CD4-positive, alpha-beta memory T cell (primary cell): ENCODE measurements around the gene SAMD4A. TPM values are rescaled to one million over a fixed set of nuclear protein-coding genes. Genes with fewer than 3 reads are reported as not detected.

Experiments
- CTCF ChIA-PET: fragments of 350-600 bp; sonication (Branson Sonifier 250); formaldehyde crosslinking; loops from one replicate; lab custom pipeline; 2021; ENCODE audit warnings: inconsistent platforms; ENCODE audit not compliant: partially characterized antibody; lab: Charles Lee
- POLR2A ChIA-PET: fragments of 350-600 bp; sonication (Branson Sonifier 250); formaldehyde crosslinking; loops from one replicate; lab custom pipeline; 2021; ENCODE audit not compliant: partially characterized antibody; lab: Charles Lee
- DNase-seq, 5 donors: peaks; one replicate each; pipeline versions ENCODE4 v3.0.0 to v3.0.0-alpha.2; 2020 to 2022; ENCODE audit warnings: mixed read lengths in 1 of 5
- H3K27ac ChIP-seq: one replicate; pipeline ENCODE4 v1.7.0; 2013; ENCODE audit warnings: low read depth, low read length
- H3K27me3 ChIP-seq: 2 replicates; pipeline ENCODE4 v1.7.0; 2013; ENCODE audit warnings: mild to moderate bottlenecking, low read length, moderate library complexity; ENCODE audit not compliant: insufficient read depth
- H3K36me3 ChIP-seq: 2 replicates; pipeline ENCODE4 v1.7.0; 2013; ENCODE audit warnings: mild to moderate bottlenecking, low read length, moderate library complexity; ENCODE audit not compliant: insufficient read depth
- H3K4me1 ChIP-seq: 2 replicates; pipeline ENCODE4 v1.7.0; 2013; ENCODE audit warnings: mild to moderate bottlenecking, low read length, moderate library complexity; ENCODE audit not compliant: insufficient read depth
- H3K4me3 ChIP-seq, 2 donors: one replicate each; pipeline ENCODE4 v1.7.0; 2013; ENCODE audit warnings: low read length in 2 of 2, mild to moderate bottlenecking in 1 of 2
- H3K9me3 ChIP-seq, 2 donors: one replicate each; pipeline ENCODE4 v1.7.0; 2013; ENCODE audit warnings: low read length in 2 of 2, control low read depth in 1 of 2; ENCODE audit not compliant: control insufficient read depth in 1 of 2
- H3K27ac Mint-ChIP-seq, 7 donors: one replicate each; pipeline ENCODE4 v1.8.0; 2020 to 2021; ENCODE audit warnings: mixed read lengths in 7 of 7, mild to moderate bottlenecking in 6 of 7, inconsistent platforms in 3 of 7, moderate library complexity in 3 of 7
- H3K27me3 Mint-ChIP-seq, 2 donors: one replicate each; pipeline ENCODE4 v1.8.0; 2020 to 2021; ENCODE audit warnings: mixed read lengths in 2 of 2
- H3K36me3 Mint-ChIP-seq, 2 donors: one replicate each; pipeline ENCODE4 v1.8.0; 2020 to 2021; ENCODE audit warnings: mixed read lengths in 2 of 2, inconsistent platforms in 1 of 2, mild to moderate bottlenecking in 1 of 2
- H3K4me1 Mint-ChIP-seq, 4 donors: one replicate each; pipeline ENCODE4 v1.8.0; 2020 to 2021; ENCODE audit warnings: mixed read lengths in 4 of 4, mild to moderate bottlenecking in 1 of 4
- H3K4me3 Mint-ChIP-seq, 8 donors: one replicate each; pipeline ENCODE4 v1.8.0; 2020 to 2021; ENCODE audit warnings: mixed read lengths in 8 of 8, mild to moderate bottlenecking in 7 of 8, moderate library complexity in 6 of 8, inconsistent platforms in 3 of 8
- H3K9me3 Mint-ChIP-seq, 8 donors: one replicate each; pipeline ENCODE4 v1.8.0; 2020 to 2021; ENCODE audit warnings: mixed read lengths in 8 of 8, mild to moderate bottlenecking in 5 of 8, inconsistent platforms in 3 of 8, moderate library complexity in 1 of 8
- intact Hi-C: fragments of 100-400 bp; cut with micrococcal nuclease; formaldehyde crosslinking; loops from one replicate; pipeline ENCODE4 v1.15.1; 2023
- polyA plus RNA-seq, 2 donors: library from polyadenylated mRNA; unstranded; fragments of 300-500 nt; fragmentation: Illumina TruSeq; gene quantifications; one replicate each; pipeline ENCODE4 v1.2.3, GENCODE V29; 2021
- total RNA-seq, 2 experiments: library from RNA; stranded (reverse); gene quantifications; one replicate each; pipeline ENCODE4 v1.2.3, GENCODE V29; 2021

SAMD4A gene
- total and polyA plus RNA-seq, 4 experiments from 2014 or later = 0.72 to 1.4 (median 0.93) TPM; not detected in 1

- Mint-ChIP-seq H3K4me3 (no peak overlapping the region), H3K36me3 (peaks cover 0 to 3% of the 10 kb centered on the region in 2 donors), H3K9me3 (peaks cover 6 to 52% (median 29%) of the 10 kb centered on the region in 8 donors), H3K4me1 (no peaks in the 10 kb centered on the region), H3K27ac (peak overlapping the region in 1 of 7 donors; percentile 5), H3K27me3 (peaks cover 4 to 7% of the 10 kb centered on the region in 2 donors)
- Histone ChIP-seq H3K27me3 (no peaks in the 10 kb centered on the region), H3K4me3 (no peak overlapping the region), H3K36me3 (no peaks in the 10 kb centered on the region), H3K9me3 (peaks cover 0 to 7% of the 10 kb centered on the region in 2 donors), H3K27ac (no peak overlapping the region), H3K4me1 (no peaks in the 10 kb centered on the region)
- intact Hi-C loops = no loop called here
- ChIA-PET POLR2A (no interaction called here), CTCF (no interaction called here)
- no peak for DNase-seq
These were observed 257.0 kb downstream of the SAMD4A start for GRCh38 chr14:54823757-54824549.

GRCh38 chr14:54828037-54828436 is 261.1 kb downstream of the SAMD4A start:
- Histone ChIP-seq H3K9me3 (peaks cover 0 to 7% of the 10 kb centered on the region in 2 donors), H3K4me3 (no peak overlapping the region), H3K27ac (no peak overlapping the region), H3K27me3 (no peaks in the 10 kb centered on the region), H3K36me3 (no peaks in the 10 kb centered on the region), H3K4me1 (no peaks in the 10 kb centered on the region)
- Mint-ChIP-seq H3K36me3 (peaks cover 6% of the 10 kb centered on the region in 2 donors), H3K4me3 (no peak overlapping the region), H3K27ac (no peak overlapping the region), H3K9me3 (peaks cover 3 to 64% (median 33%) of the 10 kb centered on the region in 8 donors), H3K4me1 (no peaks in the 10 kb centered on the region), H3K27me3 (no peaks in the 10 kb centered on the region)
- no peak for DNase-seq
- intact Hi-C loops = no loop called here
- ChIA-PET CTCF (interaction anchor here (1.0 kb wide), 1 partner anchor 51 kb away, joined by 3 read pairs; no protein-coding TSS in a partner anchor), POLR2A (interaction anchor here (0.9 kb wide), 1 partner anchor 53 kb away, joined by 3 read pairs; no protein-coding TSS in a partner anchor)

- ChIA-PET POLR2A (no interaction called here), CTCF (interaction anchor here (0.6 to 0.7 kb wide), 2 partner anchors 32 to 74 kb away, joined by 3 read pairs; no protein-coding TSS in a partner anchor)
- H3K36me3 Mint-ChIP-seq = peaks cover 5 to 6% of the 10 kb centered on the region in 2 donors
- DNase-seq = no peak
- H3K4me1 ChIP-seq = no peaks in the 10 kb centered on the region
- H3K27me3 Mint-ChIP-seq = no peaks in the 10 kb centered on the region
- H3K9me3 ChIP-seq = no peaks in the 10 kb centered on the region
- no peak overlapping the region for H3K27ac ChIP-seq
- no peaks in the 10 kb centered on the region for H3K36me3 ChIP-seq
- no peaks in the 10 kb centered on the region for H3K4me1 Mint-ChIP-seq
- intact Hi-C loops = no loop called here
- no peak overlapping the region for H3K4me3 ChIP-seq
- H3K27ac Mint-ChIP-seq = no peak overlapping the region
- peaks cover 3 to 49% (median 24%) of the 10 kb centered on the region in 8 donors for H3K9me3 Mint-ChIP-seq
- no peaks in the 10 kb centered on the region for H3K27me3 ChIP-seq
- no peak overlapping the region for H3K4me3 Mint-ChIP-seq
These were observed 262.7 kb downstream of the SAMD4A start for GRCh38 chr14:54829486-54830224.

- no peak overlapping the region for H3K27ac ChIP-seq
- Mint-ChIP-seq H3K9me3 (peaks cover 0 to 41% (median 20%) of the 10 kb centered on the region in 8 donors), H3K27me3 (no peaks in the 10 kb centered on the region), H3K27ac (no peak overlapping the region), H3K4me3 (no peak overlapping the region), H3K36me3 (peaks cover 3 to 6% of the 10 kb centered on the region in 2 donors), H3K4me1 (no peaks in the 10 kb centered on the region)
- POLR2A ChIA-PET = no interaction called here
- no peaks in the 10 kb centered on the region for H3K27me3 ChIP-seq
- CTCF ChIA-PET = no interaction called here
- H3K4me1 ChIP-seq = no peaks in the 10 kb centered on the region
- no peaks in the 10 kb centered on the region for H3K36me3 ChIP-seq
- intact Hi-C loops = no loop called here
- no peak overlapping the region for H3K4me3 ChIP-seq
- DNase-seq = no peak
- H3K9me3 ChIP-seq = no peaks in the 10 kb centered on the region
These were observed 263.7 kb downstream of the SAMD4A start for GRCh38 chr14:54830650-54831049.

- intact Hi-C loops = no loop called here
These were observed 267.2 kb downstream of the SAMD4A start for GRCh38 chr14:54834081-54834480.

GRCh38 chr14:54834727-54835126 is 267.8 kb downstream of the SAMD4A start:
- H3K4me1 Mint-ChIP-seq = no peaks in the 10 kb centered on the region
- H3K9me3 Mint-ChIP-seq = peaks cover 0 to 20% (median 13%) of the 10 kb centered on the region in 8 donors

More at GRCh38 chr14:54834081-54834480, 267.2 kb downstream of the SAMD4A start:
- Histone ChIP-seq H3K9me3 (no peaks in the 10 kb centered on the region), H3K4me1 (no peaks in the 10 kb centered on the region), H3K27ac (no peak overlapping the region), H3K36me3 (no peaks in the 10 kb centered on the region), H3K4me3 (no peak overlapping the region), H3K27me3 (no peaks in the 10 kb centered on the region)
- Mint-ChIP-seq H3K9me3 (peaks cover 0 to 22% (median 13%) of the 10 kb centered on the region in 8 donors), H3K4me1 (no peaks in the 10 kb centered on the region), H3K27ac (no peak overlapping the region), H3K4me3 (no peak overlapping the region), H3K36me3 (peaks cover 7% of the 10 kb centered on the region in 2 donors), H3K27me3 (no peaks in the 10 kb centered on the region)
- ChIA-PET POLR2A (no interaction called here), CTCF (no interaction called here)
- no peak for DNase-seq

GRCh38 chr14:54836231-54836630 is 269.3 kb downstream of the SAMD4A start:
- no peak for DNase-seq
- no peak overlapping the region for H3K27ac ChIP-seq
- ChIA-PET CTCF (no interaction called here), POLR2A (no interaction called here)
- H3K27me3 Mint-ChIP-seq = no peaks in the 10 kb centered on the region
- peaks cover 20 to 21% of the 10 kb centered on the region in 2 donors for H3K36me3 Mint-ChIP-seq
- intact Hi-C loops = no loop called here
- no peaks in the 10 kb centered on the region for H3K4me1 ChIP-seq
- peaks cover 0 to 9% (median 6%) of the 10 kb centered on the region in 8 donors for H3K9me3 Mint-ChIP-seq
- no peaks in the 10 kb centered on the region for H3K36me3 ChIP-seq
- no peaks in the 10 kb centered on the region for H3K9me3 ChIP-seq
- no peak overlapping the region for H3K4me3 ChIP-seq
- no peak overlapping the region for H3K27ac Mint-ChIP-seq
- H3K4me3 Mint-ChIP-seq = no peak overlapping the region
- H3K27me3 ChIP-seq = no peaks in the 10 kb centered on the region
- H3K4me1 Mint-ChIP-seq = no peaks in the 10 kb centered on the region

More at GRCh38 chr14:54834727-54835126, 267.8 kb downstream of the SAMD4A start:
- H3K27ac Mint-ChIP-seq = peak overlapping the region in 1 of 7 donors; percentile 49
- Histone ChIP-seq H3K27ac (no peak overlapping the region), H3K4me1 (no peaks in the 10 kb centered on the region), H3K9me3 (no peaks in the 10 kb centered on the region), H3K4me3 (no peak overlapping the region), H3K27me3 (no peaks in the 10 kb centered on the region), H3K36me3 (no peaks in the 10 kb centered on the region)
- no peaks in the 10 kb centered on the region for H3K27me3 Mint-ChIP-seq
- ChIA-PET CTCF (no interaction called here), POLR2A (no interaction called here)
- intact Hi-C loops = no loop called here
- H3K36me3 Mint-ChIP-seq = peaks cover 12 to 13% of the 10 kb centered on the region in 2 donors
- H3K4me3 Mint-ChIP-seq = no peak overlapping the region
- no peak for DNase-seq
